GM21529 (cell line): ENCODE measurements around the gene MACF1.

Source experiments
- ATAC-seq: cut with Tn5 transposase; IDR thresholded peaks from one replicate; pipeline ENCODE4 v1.9.1; 2021; ENCODE audit not compliant: unreplicated experiment

MACF1 gene

GRCh38 chr1:39342776-39343175 is 138.3 kb downstream of the MACF1 start:
- ATAC-seq: no peak

GRCh38 chr1:39344394-39345154 is 140.1 kb downstream of the MACF1 start:
- ATAC-seq: no peak

- ATAC-seq: no peak
Observed at GRCh38 chr1:39346872-39347271, 142.4 kb downstream of the MACF1 start.

GRCh38 chr1:39348278-39348677 is 143.8 kb downstream of the MACF1 start:
- ATAC-seq: no peak

- no peak for ATAC-seq
Observed at GRCh38 chr1:39352881-39353280, 148.4 kb downstream of the MACF1 start.

- ATAC-seq: no peak
Observed at GRCh38 chr1:39354572-39354971, 150.1 kb downstream of the MACF1 start.

- ATAC-seq: no peak
Observed at GRCh38 chr1:39358491-39358890, 154.0 kb downstream of the MACF1 start.

GRCh38 chr1:39359028-39359570 is 154.6 kb downstream of the MACF1 start:
- ATAC-seq: no peak

- ATAC-seq: no peak
Observed at GRCh38 chr1:39360731-39361130, 156.2 kb downstream of the MACF1 start.

- ATAC-seq: no peak
Observed at GRCh38 chr1:39361446-39361845, 157.0 kb downstream of the MACF1 start.

GRCh38 chr1:39363267-39363666 is 158.8 kb downstream of the MACF1 start:
- no peak for ATAC-seq

- no peak for ATAC-seq
Observed at GRCh38 chr1:39368045-39368444, 163.6 kb downstream of the MACF1 start.

GRCh38 chr1:39369565-39369964 is 165.1 kb downstream of the MACF1 start:
- no peak for ATAC-seq

- ATAC-seq: no peak
Observed at GRCh38 chr1:39370602-39371001, 166.1 kb downstream of the MACF1 start.

GRCh38 chr1:39372105-39372504 is 167.6 kb downstream of the MACF1 start:
- no peak for ATAC-seq

- no peak for ATAC-seq
Observed at GRCh38 chr1:39376656-39377055, 172.2 kb downstream of the MACF1 start.

GRCh38 chr1:39378377-39378776 is 173.9 kb downstream of the MACF1 start:
- no peak for ATAC-seq

GRCh38 chr1:39379187-39379586 is 174.7 kb downstream of the MACF1 start:
- no peak for ATAC-seq

GRCh38 chr1:39380036-39380435 is 175.5 kb downstream of the MACF1 start:
- ATAC-seq: no peak

- no peak for ATAC-seq
Observed at GRCh38 chr1:39381839-39382238, 177.3 kb downstream of the MACF1 start.

- ATAC-seq: no peak
Observed at GRCh38 chr1:39384305-39384704, 179.8 kb downstream of the MACF1 start.

- no peak for ATAC-seq
Observed at GRCh38 chr1:39385067-39385988, 180.8 kb downstream of the MACF1 start.
